HepG2 (cell line): ENCODE results near the gene FHIP1B. TPM values are rescaled to one million over a fixed set of nuclear protein-coding genes. Genes with fewer than 3 reads are reported as not detected.

Experiments used
- ATAC-seq: fragments of 200-7000 bp; cut with Tn5 transposase; 3 replicates; pipeline ENCODE4 v1.9.1; 2020; ENCODE audit warnings: mild to moderate bottlenecking, moderate library complexity
- BruUV-seq: library from RNA; stranded (reverse); fragments of 400-500 nt; replicated peaks from 2 replicates; lab custom pipeline; 2021; lab: Mats Ljungman, UMichigan
- CTCF ChIA-PET: fragments of 300-600 bp; formaldehyde crosslinking; extraction: SDS; loops from one replicate; lab custom pipeline; 2021; ENCODE audit warnings: low total read pairs, inconsistent platforms, low intra/inter-chr PET ratio; lab: Yijun Ruan, JAX
- POLR2A ChIA-PET: fragments of 350-600 bp; sonication (Branson Sonifier 250); formaldehyde crosslinking; loops from one replicate; lab custom pipeline; 2020; ENCODE audit warnings: antibody characterized with exemption, inconsistent platforms; lab: Yijun Ruan, JAX
- DNase-seq: peaks from one replicate; pipeline ENCODE4 v3.0.0-alpha.2; 2015; ENCODE audit warnings: low spot score
- FAIRE-seq: peaks from 3 replicates; lab custom pipeline; 2011; peaks lifted over from hg19 to GRCh38; lab: Jason Lieb, UNC
- H2AFZ ChIP-seq: one replicate; pipeline ENCODE4 v1.6.1; 2011; ENCODE audit warnings: low read length, inconsistent platforms
- H3K27ac ChIP-seq: fragments of 300-600 bp; 3 replicates; pipeline ENCODE4 v1.8.0; 2011; ENCODE audit warnings: mixed run types, mild to moderate bottlenecking, mixed read lengths, low read length, inconsistent platforms; ENCODE audit not compliant: insufficient read depth; ENCODE audit errors: extremely low read length
- H3K27me3 ChIP-seq, 2 experiments: fragments of 200-600 bp in 1 of 2; 2 replicates in 1 of 2; 3 replicates in 1 of 2; pipeline versions ENCODE4 v1.6.0 to v1.8.0; 2011; ENCODE audit warnings: low read length in 2 of 2, mild to moderate bottlenecking in 2 of 2, moderate library complexity in 2 of 2, inconsistent platforms in 1 of 2; ENCODE audit not compliant: insufficient read depth in 2 of 2, control insufficient read depth in 1 of 2
- H3K36me3 ChIP-seq, 2 experiments: fragments of 200-600 bp in 1 of 2; replicated peaks in 1 of 2; 2 replicates in 1 of 2; 3 replicates in 1 of 2; pipeline versions ENCODE4 v1.5.1 to v1.8.0; 2011; ENCODE audit warnings: low read length in 2 of 2, inconsistent platforms in 1 of 2; ENCODE audit not compliant: insufficient read depth in 2 of 2, control insufficient read depth in 1 of 2
- H3K4me1 ChIP-seq: 2 replicates; pipeline ENCODE4 v1.5.1; 2012; ENCODE audit warnings: low read length, inconsistent platforms; ENCODE audit not compliant: insufficient read depth
- H3K4me2 ChIP-seq: 2 replicates; pipeline ENCODE4 v1.6.0; 2011; ENCODE audit warnings: low read depth, low read length, inconsistent platforms
- H3K4me3 ChIP-seq, 3 experiments: fragments of 200-600 bp in 1 of 3; sonication (generic), shearing (Covaris generic) in 1 of 3; replicated peaks in 1 of 3; 2 replicates each; pipeline ENCODE4 v1.5.1; 2011 to 2016; ENCODE audit warnings: low read length in 3 of 3, inconsistent platforms in 2 of 3, low read depth in 2 of 3, mild to moderate bottlenecking in 2 of 3, control low read depth in 1 of 3, mixed read lengths in 1 of 3; ENCODE audit not compliant: insufficient read depth in 1 of 3
- H3K79me2 ChIP-seq: one replicate; pipeline ENCODE4 v1.6.1; 2011; ENCODE audit warnings: low read length, inconsistent platforms; ENCODE audit not compliant: insufficient read depth
- H3K9ac ChIP-seq: 2 replicates; pipeline ENCODE4 v1.6.0; 2011; ENCODE audit warnings: mild to moderate bottlenecking, low read depth, low read length, inconsistent platforms; ENCODE audit not compliant: insufficient read depth
- H3K9me3 ChIP-seq: 2 replicates; pipeline ENCODE4 v1.5.1; 2012; ENCODE audit warnings: mild to moderate bottlenecking, low read length
- H4K20me1 ChIP-seq: 2 replicates; pipeline ENCODE4 v1.6.0; 2011; ENCODE audit warnings: inconsistent platforms, mild to moderate bottlenecking, low read length, moderate library complexity; ENCODE audit not compliant: insufficient read depth
- NFKBIZ ChIP-seq: IDR thresholded peaks from 2 replicates; pipeline ENCODE4 v1.6.1; 2018; ENCODE audit warnings: missing genetic modification reagents, missing compliant biosample characterization
- ZFP37 ChIP-seq: sonication (generic); formaldehyde crosslinking; IDR thresholded peaks from 2 replicates; pipeline ENCODE4 v1.4.0; 2020; ENCODE audit warnings: missing genetic modification reagents, borderline replicate concordance
- ZNF567 ChIP-seq: sonication (generic); formaldehyde crosslinking; IDR thresholded peaks from 2 replicates; pipeline ENCODE4 v1.8.1; 2023; ENCODE audit warnings: mild to moderate bottlenecking, missing genetic modification reagents, borderline replicate concordance
- WGBS: methylation state at CpG from one replicate; pipeline ENCODE4 v1.1.6; 2017; ENCODE audit warnings: low lambda C conversion rate; 5-methylcytosine and 5-hydroxymethylcytosine counted together
- in situ Hi-C: cut with HindIII; loops from 2 replicates; pipeline ENCODE4 v1.10.0; 2017; ENCODE audit warnings: low pct_unique_long_range_greater_than_20kb; ENCODE audit not compliant: extremely low pct_ligation_motif_present
- intact Hi-C: fragments of 100-400 bp; cut with micrococcal nuclease; formaldehyde crosslinking; loops from one replicate; pipeline ENCODE4 v1.10.0; 2022; ENCODE audit not compliant: unreplicated experiment
- polyA plus RNA-seq, 8 experiments: library from polyadenylated mRNA; depleted of rRNA in 3 of 8; stranded (reverse) in 7 of 8; unstranded in 1 of 8; fragments of >200 nt; fragmentation: Illumina TruSeq in 4 of 8; extraction: Trizol in 4 of 8; gene quantifications; 2 replicates each; pipeline versions ENCODE4 v1.2.1 to v1.2.3, GENCODE V29; 2011 to 2016; ENCODE audit warnings: low read depth in 4 of 8, missing spikeins in 1 of 8, mixed read lengths in 1 of 8; ENCODE audit not compliant: insufficient read depth in 1 of 8
- total RNA-seq, 5 experiments: library from RNA; depleted of rRNA; stranded (reverse); fragments of >200 nt; fragmentation: Illumina TruSeq; extraction: Trizol; gene quantifications; 2 replicates each; pipeline ENCODE4 v1.2.3, GENCODE V29; 2016; ENCODE audit warnings: low read depth in 1 of 5
- TF ChIP-seq, protein P1 (sequence below): sonication (generic); formaldehyde crosslinking; IDR thresholded peaks from 2 replicates; pipeline ENCODE4 v1.4.0; 2020; ENCODE audit warnings: missing genetic modification reagents, borderline replicate concordance
- TF ChIP-seq, protein P2 (sequence below): sonication (generic); formaldehyde crosslinking; IDR thresholded peaks from 2 replicates; pipeline ENCODE4 v1.8.1; 2023; ENCODE audit warnings: mild to moderate bottlenecking, inconsistent platforms, moderate library complexity, missing genetic modification reagents, borderline replicate concordance
- TF ChIP-seq, protein P3 (sequence below): sonication (generic); formaldehyde crosslinking; IDR thresholded peaks from 2 replicates; pipeline ENCODE4 v1.5.0; 2020; ENCODE audit warnings: missing genetic modification reagents

Gene FHIP1B
- total and polyA plus RNA-seq, 2 of the 13 experiments (the other 11 are each of a cell fraction or from before 2014, with no cell fraction given), result 14.1 to 18.6 TPM

DNA sequence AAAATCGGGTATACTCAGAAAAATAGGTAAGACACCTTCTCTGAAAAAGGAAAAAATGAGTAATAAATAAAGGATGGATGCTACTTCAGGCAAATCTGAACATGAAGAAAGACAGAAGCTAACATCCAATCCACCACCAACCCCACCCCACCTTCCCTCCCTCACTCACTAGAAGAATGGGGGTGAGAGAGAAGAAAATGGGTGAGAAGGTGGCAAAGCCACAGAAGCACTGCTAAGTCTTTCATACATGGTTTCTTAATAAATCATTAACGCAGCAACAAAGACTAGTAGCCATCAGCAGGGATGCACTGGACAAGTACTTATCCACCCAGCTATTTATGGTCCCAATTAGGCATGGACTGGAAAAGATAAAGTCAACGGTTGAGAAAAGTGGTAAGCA is 5.9 kb downstream of the FHIP1B start (continued):
- TF ChIP-seq, protein P1, sequence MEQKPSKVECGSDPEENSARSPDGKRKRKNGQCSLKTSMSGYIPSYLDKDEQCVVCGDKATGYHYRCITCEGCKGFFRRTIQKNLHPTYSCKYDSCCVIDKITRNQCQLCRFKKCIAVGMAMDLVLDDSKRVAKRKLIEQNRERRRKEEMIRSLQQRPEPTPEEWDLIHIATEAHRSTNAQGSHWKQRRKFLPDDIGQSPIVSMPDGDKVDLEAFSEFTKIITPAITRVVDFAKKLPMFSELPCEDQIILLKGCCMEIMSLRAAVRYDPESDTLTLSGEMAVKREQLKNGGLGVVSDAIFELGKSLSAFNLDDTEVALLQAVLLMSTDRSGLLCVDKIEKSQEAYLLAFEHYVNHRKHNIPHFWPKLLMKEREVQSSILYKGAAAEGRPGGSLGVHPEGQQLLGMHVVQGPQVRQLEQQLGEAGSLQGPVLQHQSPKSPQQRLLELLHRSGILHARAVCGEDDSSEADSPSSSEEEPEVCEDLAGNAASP (CRISPR knock-in tag), result no peak
- TF ChIP-seq, all 625 proteins: peak for 0

DNA sequence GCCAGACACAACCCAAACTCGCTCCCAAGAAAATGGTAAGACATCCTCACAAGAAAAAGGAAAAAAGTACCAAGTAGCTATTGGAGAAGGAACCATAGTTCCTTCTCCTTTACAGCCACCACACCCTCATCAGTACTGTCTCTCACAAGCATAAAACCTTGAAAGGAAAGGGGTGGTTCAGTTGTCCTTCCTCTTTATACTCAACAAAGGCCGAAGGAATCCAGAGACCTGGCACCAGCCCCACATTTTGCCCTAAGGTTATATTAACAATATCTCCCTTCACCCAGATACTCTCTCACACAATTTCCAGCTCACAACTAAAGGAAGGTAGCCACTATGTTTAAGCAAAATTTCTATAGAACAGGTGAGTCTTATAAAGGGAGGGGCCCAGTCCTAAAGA is 8.5 kb downstream of the FHIP1B start:
- peaks cover 19% of the 10 kb centered on the region for H3K4me1 ChIP-seq
- CTCF ChIA-PET, result no interaction called here
- FAIRE-seq, result no peak
- intact Hi-C loops, result no loop called here
- WGBS, result 100% methylated on average over 2 of the region's 2 CpGs
- TF ChIP-seq ZFP37 (CRISPR knock-in tag), result no peak
- no peak for TF ChIP-seq ZNF567
- TF ChIP-seq NFKBIZ (CRISPR knock-in tag), result no peak
- TF ChIP-seq, protein P2, sequence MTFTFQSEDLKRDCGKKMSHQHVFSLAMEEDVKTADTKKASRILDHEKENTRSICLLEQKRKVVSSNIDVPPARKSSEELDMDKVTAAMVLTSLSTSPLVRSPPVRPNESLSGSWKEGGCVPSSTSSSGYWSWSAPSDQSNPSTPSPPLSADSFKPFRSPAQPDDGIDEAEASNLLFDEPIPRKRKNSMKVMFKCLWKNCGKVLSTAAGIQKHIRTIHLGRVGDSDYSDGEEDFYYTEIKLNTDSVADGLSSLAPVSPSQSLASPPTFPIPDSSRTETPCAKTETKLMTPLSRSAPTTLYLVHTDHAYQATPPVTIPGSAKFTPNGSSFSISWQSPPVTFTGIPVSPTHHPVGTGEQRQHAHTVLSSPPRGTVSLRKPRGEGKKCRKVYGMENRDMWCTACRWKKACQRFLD, result no peak
- TF ChIP-seq, protein P3, sequence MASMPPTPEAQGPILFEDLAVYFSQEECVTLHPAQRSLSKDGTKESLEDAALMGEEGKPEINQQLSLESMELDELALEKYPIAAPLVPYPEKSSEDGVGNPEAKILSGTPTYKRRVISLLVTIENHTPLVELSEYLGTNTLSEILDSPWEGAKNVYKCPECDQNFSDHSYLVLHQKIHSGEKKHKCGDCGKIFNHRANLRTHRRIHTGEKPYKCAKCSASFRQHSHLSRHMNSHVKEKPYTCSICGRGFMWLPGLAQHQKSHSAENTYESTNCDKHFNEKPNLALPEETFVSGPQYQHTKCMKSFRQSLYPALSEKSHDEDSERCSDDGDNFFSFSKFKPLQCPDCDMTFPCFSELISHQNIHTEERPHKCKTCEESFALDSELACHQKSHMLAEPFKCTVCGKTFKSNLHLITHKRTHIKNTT (CRISPR knock-in tag), result no peak
- peaks cover 26% of the 10 kb centered on the region for H3K79me2 ChIP-seq
- BruUV-seq, result no TSS peak
- H3K9ac ChIP-seq, result no peak overlapping the region
- no peak overlapping the region for H3K4me3 ChIP-seq
- in situ Hi-C loops, result no loop called here
- no peaks in the 10 kb centered on the region for H3K27me3 ChIP-seq
- POLR2A ChIA-PET, result no interaction called here
- ATAC-seq, result no peak
- H3K9me3 ChIP-seq, result no peaks in the 10 kb centered on the region
- no peak for DNase-seq
- H4K20me1 ChIP-seq, result no peaks in the 10 kb centered on the region
- no peak overlapping the region for H3K27ac ChIP-seq
- H2AFZ ChIP-seq, result no peak overlapping the region
- peaks cover 10 to 30% of the 10 kb centered on the region in 2 experiments for H3K36me3 ChIP-seq
- H3K4me2 ChIP-seq, result no peak overlapping the region
